GM06990 (cell line): ENCODE measurements around the gene MALT1.

Experiments used
- DNase-seq: peaks from one replicate; pipeline ENCODE4 v3.0.0-alpha.2; 2011; ENCODE audit not compliant: insufficient read length; ENCODE audit errors: extremely low read depth
- H3K27me3 ChIP-seq: replicated peaks from 2 replicates; pipeline ENCODE4 v1.6.0; 2011; ENCODE audit warnings: low read length; ENCODE audit not compliant: control insufficient read depth, insufficient read depth
- H3K36me3 ChIP-seq: 2 replicates; pipeline ENCODE4 v1.5.1; 2011; ENCODE audit warnings: low read length; ENCODE audit not compliant: control insufficient read depth, insufficient read depth
- H3K4me3 ChIP-seq: replicated peaks from 2 replicates; pipeline ENCODE4 v1.5.1; 2011; ENCODE audit warnings: low read depth, mild to moderate bottlenecking, control low read depth, low read length
- CTCF ChIP-seq: IDR thresholded peaks from 2 replicates; pipeline ENCODE4 v1.5.1; 2011; ENCODE audit warnings: low read length, control low read depth, mild to moderate bottlenecking, inconsistent platforms; ENCODE audit not compliant: insufficient read depth, poor library complexity, severe bottlenecking

The MALT1 gene

GRCh38 chr18:58671111-58671631 is at the start of gene MALT1:
Gene MALT1 (plus strand): TSS chr18:58671465. CDS start chr18:58671644, 179 bp downstream.
- peak; percentile 95 for DNase-seq
- no peaks in the 10 kb centered on the region; the same call in 1 of the 2 replicates for H3K36me3 ChIP-seq
- TF ChIP-seq CTCF, result no peak
- peak within 1 kb of the TSS; percentile 73 for H3K4me3 ChIP-seq
- no peaks in the 10 kb centered on the region for H3K27me3 ChIP-seq

- TF ChIP-seq CTCF, result no peak
- no peak overlapping the region for H3K4me3 ChIP-seq
- H3K27me3 ChIP-seq, result no peaks in the 10 kb centered on the region
- DNase-seq, result no peak
- H3K36me3 ChIP-seq, result no peaks in the 10 kb centered on the region
These were observed 47.3 kb upstream of the MALT1 start for GRCh38 chr18:58624011-58624410.

- DNase-seq, result no peak
- no peak overlapping the region for H3K4me3 ChIP-seq
- no peak for TF ChIP-seq CTCF
- no peaks in the 10 kb centered on the region for H3K36me3 ChIP-seq
- no peaks in the 10 kb centered on the region for H3K27me3 ChIP-seq
These were observed 45.4 kb upstream of the MALT1 start for GRCh38 chr18:58625839-58626238.

GRCh38 chr18:58630071-58630470 is 41.2 kb upstream of the MALT1 start:
- H3K36me3 ChIP-seq, result no peaks in the 10 kb centered on the region
- no peak overlapping the region for H3K4me3 ChIP-seq
- TF ChIP-seq CTCF, result no peak
- no peaks in the 10 kb centered on the region for H3K27me3 ChIP-seq
- no peak for DNase-seq

- H3K36me3 ChIP-seq, result no peaks in the 10 kb centered on the region
- no peak overlapping the region for H3K4me3 ChIP-seq
- H3K27me3 ChIP-seq, result no peaks in the 10 kb centered on the region
- TF ChIP-seq CTCF, result no peak
- DNase-seq, result no peak
These were observed 40.0 kb upstream of the MALT1 start for GRCh38 chr18:58631301-58631700.

- H3K27me3 ChIP-seq, result no peaks in the 10 kb centered on the region
- H3K36me3 ChIP-seq, result no peaks in the 10 kb centered on the region
- DNase-seq, result no peak
- no peak for TF ChIP-seq CTCF
- no peak overlapping the region for H3K4me3 ChIP-seq
These were observed 38.7 kb upstream of the MALT1 start for GRCh38 chr18:58632552-58632951.
